GM12874 (cell line): ENCODE results near the gene NKTR.

Source experiments
- TF ChIP-seq, protein P1 (sequence below): IDR thresholded peaks from 2 replicates; pipeline ENCODE4 v1.5.1; 2011; ENCODE audit warnings: low read depth, mild to moderate bottlenecking, control low read depth, low read length, moderate library complexity; ENCODE audit not compliant: insufficient read depth

NKTR gene

DNA sequence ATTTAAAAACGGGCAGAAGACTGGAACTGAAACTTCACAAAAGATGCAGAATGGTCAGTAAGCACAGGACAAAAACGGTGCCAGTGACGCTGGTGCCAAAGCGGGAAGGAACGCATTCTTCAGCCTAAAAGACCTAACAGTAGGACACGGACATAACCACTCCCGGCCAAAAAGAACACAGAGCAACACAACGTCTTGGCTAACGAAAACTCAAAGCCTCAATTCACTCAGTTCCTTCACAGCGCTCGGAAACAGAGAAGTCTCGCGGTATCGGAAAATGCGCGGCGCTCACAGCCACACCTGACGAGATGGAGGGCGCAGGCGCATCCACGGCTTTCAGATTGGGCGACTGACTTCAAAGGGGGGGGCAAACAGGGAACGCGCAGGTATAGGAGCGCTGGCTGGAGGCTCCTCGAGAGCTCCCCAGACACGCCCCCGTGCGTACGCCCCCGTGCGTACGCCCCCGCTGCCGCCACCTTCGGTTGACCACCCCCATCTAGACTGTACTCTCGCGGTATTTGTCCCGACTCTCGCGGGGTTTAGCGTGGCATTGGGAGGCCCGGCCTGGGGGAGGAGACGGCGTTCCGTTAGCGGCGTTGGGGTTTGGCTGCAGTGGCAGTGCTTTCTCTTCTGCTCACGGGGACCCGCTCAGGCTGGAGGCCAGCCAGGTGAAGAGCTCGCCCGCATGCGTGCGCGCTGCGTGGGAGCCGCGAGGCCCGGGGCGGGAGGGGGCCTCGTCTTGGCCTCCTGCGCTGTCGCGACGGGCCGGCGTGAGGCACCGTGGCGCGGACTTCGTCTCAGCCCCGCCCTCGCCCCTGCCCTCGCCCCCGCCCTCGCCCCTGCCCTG lies at the start of gene NKTR:
NKTR (plus strand) TSS at position 576 of the 847 bp plus-strand sequence. CDS start 321 bp downstream, outside the sequence.
- TF ChIP-seq, protein P1, sequence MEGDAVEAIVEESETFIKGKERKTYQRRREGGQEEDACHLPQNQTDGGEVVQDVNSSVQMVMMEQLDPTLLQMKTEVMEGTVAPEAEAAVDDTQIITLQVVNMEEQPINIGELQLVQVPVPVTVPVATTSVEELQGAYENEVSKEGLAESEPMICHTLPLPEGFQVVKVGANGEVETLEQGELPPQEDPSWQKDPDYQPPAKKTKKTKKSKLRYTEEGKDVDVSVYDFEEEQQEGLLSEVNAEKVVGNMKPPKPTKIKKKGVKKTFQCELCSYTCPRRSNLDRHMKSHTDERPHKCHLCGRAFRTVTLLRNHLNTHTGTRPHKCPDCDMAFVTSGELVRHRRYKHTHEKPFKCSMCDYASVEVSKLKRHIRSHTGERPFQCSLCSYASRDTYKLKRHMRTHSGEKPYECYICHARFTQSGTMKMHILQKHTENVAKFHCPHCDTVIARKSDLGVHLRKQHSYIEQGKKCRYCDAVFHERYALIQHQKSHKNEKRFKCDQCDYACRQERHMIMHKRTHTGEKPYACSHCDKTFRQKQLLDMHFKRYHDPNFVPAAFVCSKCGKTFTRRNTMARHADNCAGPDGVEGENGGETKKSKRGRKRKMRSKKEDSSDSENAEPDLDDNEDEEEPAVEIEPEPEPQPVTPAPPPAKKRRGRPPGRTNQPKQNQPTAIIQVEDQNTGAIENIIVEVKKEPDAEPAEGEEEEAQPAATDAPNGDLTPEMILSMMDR: no peak

DNA sequence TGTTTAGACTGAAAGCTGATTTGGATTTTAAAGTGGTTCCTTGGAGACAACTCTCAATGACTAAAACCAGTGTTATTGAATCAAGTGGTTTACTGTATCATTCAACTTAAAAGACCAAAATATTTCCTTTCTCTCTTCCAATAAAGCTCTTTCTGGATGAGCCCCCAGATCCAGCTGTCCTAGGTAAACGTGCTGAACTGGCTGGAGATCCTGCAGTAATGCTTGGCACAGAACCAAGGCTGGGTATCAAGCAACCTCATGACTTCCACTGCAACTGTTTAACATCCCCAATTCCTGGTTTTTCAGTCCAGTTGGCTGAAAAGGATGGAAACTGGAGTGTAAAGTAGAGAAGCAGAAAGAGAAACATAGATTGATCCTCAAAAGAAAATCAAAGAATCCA lies 47.7 kb upstream of the NKTR start:
- TF ChIP-seq, protein P1: no peak

DNA sequence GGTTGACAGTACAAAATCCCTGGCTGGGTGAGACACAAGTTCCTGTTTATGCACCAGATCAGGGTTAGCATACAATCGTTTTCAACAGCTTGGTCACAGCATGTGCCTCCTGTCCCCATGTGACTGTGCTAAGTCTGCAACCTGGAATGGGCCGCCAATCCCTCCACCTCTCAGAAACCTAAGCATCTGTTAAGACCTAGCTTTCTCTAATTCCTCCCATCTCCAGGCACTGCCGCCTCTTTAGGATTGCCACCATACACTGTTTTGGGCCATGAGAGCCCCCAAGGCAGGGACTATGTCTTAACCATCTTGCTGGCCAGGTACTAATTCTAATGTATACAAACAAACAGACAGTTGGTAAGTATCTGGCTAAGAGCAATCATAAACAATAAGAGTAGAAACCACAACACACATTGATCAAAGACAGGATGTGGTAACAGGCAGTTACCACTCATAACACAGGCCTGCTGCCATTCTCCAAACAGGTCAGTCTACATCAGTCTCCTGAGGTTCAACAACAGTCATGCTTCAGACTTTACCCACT lies 44.3 kb upstream of the NKTR start:
- TF ChIP-seq, protein P1: no peak

DNA sequence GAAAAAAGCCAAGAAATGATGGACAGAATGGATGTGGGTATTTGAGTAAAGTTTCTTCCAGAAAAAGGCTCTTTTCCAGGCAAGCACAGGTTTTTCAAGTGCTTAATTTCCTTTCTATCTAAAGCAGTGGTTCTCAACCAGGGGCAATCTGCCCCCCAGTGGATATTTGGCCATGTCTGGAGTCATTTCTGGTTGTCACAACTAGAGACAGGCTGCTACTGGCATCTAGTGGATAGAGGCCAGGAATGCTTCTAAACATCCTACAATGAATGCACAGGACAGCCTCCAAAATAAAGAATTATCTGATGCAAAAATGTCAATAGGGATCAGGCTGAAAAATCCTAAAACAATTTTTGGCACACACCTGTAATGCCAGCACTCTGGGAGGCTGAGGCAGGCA lies 42.6 kb upstream of the NKTR start:
- TF ChIP-seq, protein P1: no peak

DNA sequence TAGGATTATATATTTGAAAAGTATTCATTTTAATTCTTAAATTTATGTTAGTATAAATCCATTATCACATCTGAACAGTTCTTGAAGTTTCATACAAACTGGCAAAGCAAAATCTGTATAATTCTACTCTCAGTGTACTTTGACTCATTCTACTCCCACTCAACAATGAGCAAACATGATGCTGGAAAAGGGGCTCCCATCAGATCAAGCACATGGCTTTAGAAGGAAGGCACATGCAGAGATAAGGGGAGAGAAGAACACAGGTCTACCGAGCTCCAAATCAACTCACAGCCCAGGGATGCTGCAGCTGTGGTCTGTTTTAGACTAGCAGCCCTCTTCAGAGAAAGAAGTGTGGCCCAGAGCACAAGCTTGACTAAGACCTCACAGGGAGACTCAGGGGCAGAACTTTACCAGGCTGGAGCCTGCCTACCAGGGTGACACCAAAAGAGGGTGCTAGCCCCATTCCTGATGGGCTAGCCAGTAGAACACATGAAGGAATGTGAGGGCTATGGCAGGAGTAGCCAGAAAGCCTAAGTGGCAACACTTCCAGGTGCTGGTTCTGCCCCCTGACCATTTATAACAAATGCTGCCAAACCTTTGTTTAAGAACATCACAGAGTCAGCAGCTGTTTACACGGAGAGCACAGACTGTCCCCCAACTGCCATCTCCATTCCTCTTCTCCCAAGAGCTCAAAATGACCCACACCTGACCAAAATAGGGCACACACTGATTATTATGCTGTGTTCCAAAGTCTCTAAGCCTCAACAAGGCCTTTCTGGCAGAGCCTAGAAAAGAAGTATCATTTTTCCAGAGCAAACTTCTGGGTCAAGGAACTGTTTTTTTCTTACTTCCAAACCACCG lies 38.2 kb upstream of the NKTR start:
- TF ChIP-seq, protein P1: no peak

DNA sequence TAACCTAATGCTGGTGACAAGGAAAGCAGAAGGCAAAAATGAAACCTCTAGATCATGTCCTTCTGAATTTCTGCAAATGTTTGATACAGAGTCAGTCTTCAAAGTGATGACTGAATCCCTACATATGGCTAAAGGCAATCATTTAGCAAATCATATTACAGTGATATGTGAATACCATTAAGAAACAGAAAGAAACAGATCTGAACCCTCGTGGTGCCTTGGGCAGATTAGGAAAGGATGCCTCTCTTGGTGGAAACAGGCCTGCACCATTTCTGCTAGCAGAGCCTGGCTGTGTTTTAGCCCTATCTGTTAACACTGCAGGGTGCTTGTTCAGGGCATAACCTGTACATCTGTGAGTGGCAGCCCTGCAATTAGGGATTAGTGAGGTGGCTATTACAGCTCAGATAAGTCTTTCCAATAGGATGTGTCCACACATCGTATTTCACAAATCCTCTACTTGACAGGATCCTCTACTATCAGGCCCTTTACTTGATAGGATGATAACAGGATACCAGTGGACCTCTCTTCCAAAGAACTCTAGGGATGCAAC lies 30.8 kb upstream of the NKTR start:
- TF ChIP-seq, protein P1: no peak

DNA sequence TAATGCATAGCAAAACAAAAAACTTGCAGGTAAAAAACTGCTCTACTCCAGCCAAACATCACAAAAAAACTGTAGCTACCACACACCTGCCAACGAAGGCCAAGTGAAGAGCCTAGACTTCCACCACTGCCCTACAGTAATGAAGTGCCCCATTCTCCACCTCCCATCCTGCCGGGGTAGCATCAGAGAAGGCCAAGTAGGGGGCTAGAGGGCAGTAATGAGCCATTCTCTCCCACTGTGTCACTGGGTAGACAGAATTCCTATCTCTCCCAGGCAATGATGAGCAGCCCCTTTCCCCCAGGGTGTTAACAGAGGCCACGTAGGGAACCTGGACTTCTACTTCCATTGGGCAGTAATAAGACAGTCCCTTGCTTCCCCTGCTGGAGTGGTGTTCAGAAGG lies 28.2 kb upstream of the NKTR start:
- TF ChIP-seq, protein P1: peak; percentile 55
